Tibial artery (tissue), 4 donors: Measurements from ENCODE around the gene TRMT13.

ENCODE experiments used
- DNase-seq, 2 donors: peaks; one replicate each; pipeline ENCODE4 v3.0.0-alpha.2; 2019
- H3K27ac ChIP-seq, 2 donors: fragments of 200-600 bp; sonication (generic) in 1 of 2; 1 replicate in 1 of 2; 2 replicates in 1 of 2; pipeline ENCODE4 v1.5.1; 2018 to 2019; ENCODE audit warnings: mild to moderate bottlenecking in 1 of 2
- H3K27me3 ChIP-seq, 2 donors: fragments of 200-600 bp; sonication (generic) in 1 of 2; one replicate each; pipeline versions ENCODE4 v1.5.1 to v1.6.0; 2016 to 2019
- H3K36me3 ChIP-seq, 3 donors: fragments of 200-600 bp; sonication (generic) in 2 of 3; one replicate each; pipeline ENCODE4 v1.5.1; 2016 to 2019; ENCODE audit warnings: mild to moderate bottlenecking in 2 of 3
- H3K4me1 ChIP-seq, 4 donors: fragments of 200-600 bp; sonication (generic) in 2 of 4; 1 replicate in 3 of 4; 2 replicates in 1 of 4; pipeline ENCODE4 v1.5.1; 2016 to 2019
- H3K4me3 ChIP-seq, 2 donors: fragments of 200-600 bp; sonication (generic) in 1 of 2; 1 replicate in 1 of 2; 2 replicates in 1 of 2; pipeline ENCODE4 v1.5.1; 2018 to 2019; ENCODE audit warnings: mild to moderate bottlenecking in 2 of 2
- H3K9me3 ChIP-seq, 3 donors: fragments of 200-600 bp; sonication (generic) in 1 of 3; one replicate each; pipeline ENCODE4 v1.5.1; 2016 to 2019
- CTCF ChIP-seq, 2 experiments: fragments of 200-600 bp in 1 of 2; fragments of 450-650 bp in 1 of 2; IDR thresholded peaks; one replicate each; pipeline ENCODE4 v1.5.1; 2017 to 2019; ENCODE audit warnings: antibody characterized with exemption in 2 of 2, mild to moderate bottlenecking in 1 of 2, moderate library complexity in 1 of 2
- intact Hi-C: fragments of 100-400 bp; cut with DNase I; formaldehyde crosslinking; loops from one replicate; pipeline ENCODE4 v1.15.0; 2023; ENCODE audit warnings: low total_unique reads

TRMT13 gene

GRCh38 chr1:100101564-100101963 lies 31.4 kb upstream of the TRMT13 start:
- DNase-seq = no peak
- Histone ChIP-seq H3K27ac (no peak overlapping the region), H3K9me3 (no peaks in the 10 kb centered on the region), H3K27me3 (no peaks in the 10 kb centered on the region), H3K4me3 (no peak overlapping the region), H3K36me3 (peaks cover 10 to 59% (median 12%) of the 10 kb centered on the region in 3 donors), H3K4me1 (no peaks in the 10 kb centered on the region)
- intact Hi-C loops = no loop called here
- no peak for TF ChIP-seq CTCF (IDR thresholded peaks at IDR 0.05)

GRCh38 chr1:100107696-100108095 lies 25.3 kb upstream of the TRMT13 start:
- intact Hi-C loops = no loop called here
- H3K4me1 ChIP-seq = no peaks in the 10 kb centered on the region
- no peaks in the 10 kb centered on the region for H3K27me3 ChIP-seq
- H3K36me3 ChIP-seq = peaks cover 12 to 40% (median 17%) of the 10 kb centered on the region in 3 donors
- no peaks in the 10 kb centered on the region for H3K9me3 ChIP-seq
- no peak for DNase-seq
- no peak for TF ChIP-seq CTCF (IDR thresholded peaks at IDR 0.05)
- H3K27ac ChIP-seq = no peak overlapping the region
- H3K4me3 ChIP-seq = no peak overlapping the region

GRCh38 chr1:100109554-100110066 lies 23.4 kb upstream of the TRMT13 start:
- no peaks in the 10 kb centered on the region for H3K9me3 ChIP-seq
- H3K4me3 ChIP-seq = no peak overlapping the region
- H3K27me3 ChIP-seq = no peaks in the 10 kb centered on the region
- H3K36me3 ChIP-seq = peaks cover 4 to 24% (median 12%) of the 10 kb centered on the region in 3 donors
- no peak overlapping the region for H3K27ac ChIP-seq
- intact Hi-C loops = no loop called here
- H3K4me1 ChIP-seq = no peaks in the 10 kb centered on the region
- no peak for DNase-seq
- TF ChIP-seq CTCF (IDR thresholded peaks at IDR 0.05) = no peak

GRCh38 chr1:100115524-100115923 lies 17.4 kb upstream of the TRMT13 start:
- Histone ChIP-seq H3K27me3 (no peaks in the 10 kb centered on the region), H3K4me3 (no peak overlapping the region), H3K4me1 (no peaks in the 10 kb centered on the region), H3K9me3 (no peaks in the 10 kb centered on the region), H3K27ac (no peak overlapping the region), H3K36me3 (peaks cover 0 to 10% (median 9%) of the 10 kb centered on the region in 3 donors)
- TF ChIP-seq CTCF (IDR thresholded peaks at IDR 0.05) = no peak
- intact Hi-C loops = no loop called here
- no peak for DNase-seq

- intact Hi-C loops = no loop called here
- no peak for TF ChIP-seq CTCF (IDR thresholded peaks at IDR 0.05)
- Histone ChIP-seq H3K27me3 (no peaks in the 10 kb centered on the region), H3K27ac (no peak overlapping the region), H3K9me3 (no peaks in the 10 kb centered on the region), H3K4me3 (no peak overlapping the region), H3K4me1 (no peaks in the 10 kb centered on the region), H3K36me3 (peaks cover 0 to 9% (median 2%) of the 10 kb centered on the region in 3 donors)
- no peak for DNase-seq
These were observed 10.8 kb upstream of the TRMT13 start for GRCh38 chr1:100122177-100122576.

GRCh38 chr1:100127226-100127625 lies 5.7 kb upstream of the TRMT13 start:
- no peaks in the 10 kb centered on the region for H3K36me3 ChIP-seq
- intact Hi-C loops = no loop called here
- no peak for TF ChIP-seq CTCF (IDR thresholded peaks at IDR 0.05)

More at GRCh38 chr1:100127226-100127625, 5.7 kb upstream of the TRMT13 start:
- no peak overlapping the region for H3K4me3 ChIP-seq
- no peak overlapping the region for H3K27ac ChIP-seq
- H3K27me3 ChIP-seq = no peaks in the 10 kb centered on the region
- H3K9me3 ChIP-seq = no peaks in the 10 kb centered on the region
- no peak for DNase-seq
- peaks cover 0 to 8% (median 6%) of the 10 kb centered on the region in 4 donors for H3K4me1 ChIP-seq
